Activated T-cell treated with anti-CD3 and anti-CD28 coated beads for 48 hours (primary cell): ENCODE data around the gene NRP1.

Source experiments
- DNase-seq: peaks from one replicate; pipeline ENCODE4 v3.0.0-alpha.2; 2020; ENCODE audit warnings: low read depth

NRP1 gene

DNA sequence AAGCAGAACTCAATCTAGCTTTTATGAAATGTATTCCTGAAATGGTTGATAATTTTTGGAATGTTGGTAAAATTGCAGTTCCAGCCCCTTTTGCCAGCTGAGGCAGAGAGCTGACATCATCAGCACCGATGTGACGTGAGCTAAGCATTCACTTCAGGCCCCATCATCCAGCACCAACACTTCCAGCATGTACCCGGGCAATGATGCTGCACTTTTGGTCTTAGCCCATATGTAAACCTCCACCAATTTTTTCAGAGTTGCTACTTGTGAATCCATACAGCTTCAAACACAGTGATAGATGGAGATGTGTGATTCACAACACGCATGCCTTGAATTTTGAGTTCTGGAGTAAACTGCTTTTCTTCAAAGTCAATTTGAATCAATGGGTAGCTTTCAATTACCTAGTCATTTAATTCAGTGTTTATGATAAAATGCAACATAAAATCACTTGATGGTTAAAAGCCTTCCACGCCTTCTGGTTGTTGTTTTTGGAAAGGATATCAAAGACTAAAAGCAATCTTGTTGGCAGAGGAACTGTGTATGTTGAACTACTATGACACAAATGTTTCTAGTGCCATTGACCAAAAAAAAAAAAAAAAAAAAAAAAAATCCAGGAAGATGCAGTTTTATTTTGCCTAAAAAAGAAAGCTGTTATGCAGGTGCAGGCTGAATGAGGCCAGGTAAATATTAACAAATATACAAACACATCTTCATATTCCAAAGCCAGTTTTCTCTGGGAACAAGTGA lies 73.9 kb downstream of the NRP1 start:
- DNase-seq: no peak

DNA sequence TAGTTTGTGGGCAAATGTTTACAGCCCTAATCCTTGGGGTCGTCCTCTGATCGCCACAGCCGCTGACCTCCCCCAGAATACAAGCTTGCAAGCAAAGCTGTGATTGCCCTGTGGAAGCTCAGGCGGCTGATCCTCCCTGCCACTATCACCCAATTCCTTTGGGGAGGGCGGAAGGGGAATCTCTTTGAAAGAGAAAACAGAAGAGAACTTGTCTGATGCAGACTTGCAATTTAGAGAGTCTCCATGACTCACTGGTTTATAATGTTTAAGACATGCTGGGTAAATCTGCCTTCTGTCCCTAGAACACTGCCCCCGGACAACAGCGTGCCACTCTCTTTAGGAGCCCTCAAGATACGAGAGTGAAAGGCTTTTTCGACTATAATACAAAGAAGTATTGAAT lies 75.5 kb downstream of the NRP1 start:
- DNase-seq: no peak

- DNase-seq: no peak
Observed at GRCh38 chr10:33257439-33258080, 76.9 kb downstream of the NRP1 start.

GRCh38 chr10:33256458-33256857 lies 78.0 kb downstream of the NRP1 start:
- DNase-seq: no peak

- no peak for DNase-seq
Observed at GRCh38 chr10:33254556-33255160, 79.8 kb downstream of the NRP1 start.

- no peak for DNase-seq
Observed at GRCh38 chr10:33253411-33253810, 81.1 kb downstream of the NRP1 start.

- no peak for DNase-seq
Observed at GRCh38 chr10:33252794-33253203, 81.7 kb downstream of the NRP1 start.

DNA sequence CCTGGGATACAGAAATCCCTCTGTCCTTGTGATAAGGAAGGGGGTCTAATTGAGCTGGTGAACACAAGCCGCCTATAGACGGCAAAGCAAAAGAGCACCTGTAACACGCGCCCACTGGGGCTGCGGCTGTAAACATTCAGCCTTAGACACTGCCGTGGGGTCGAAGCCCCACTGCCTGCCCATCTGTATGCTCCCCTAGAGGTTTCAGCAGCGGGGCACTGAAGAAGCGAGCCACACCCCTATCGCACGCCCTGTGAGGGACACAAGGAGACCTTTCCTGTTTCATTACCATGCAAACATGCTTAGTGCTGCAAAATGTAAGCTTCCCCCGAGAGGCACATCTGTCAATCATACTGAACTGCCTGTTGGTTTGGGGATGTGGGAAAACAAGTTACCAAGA lies 82.1 kb downstream of the NRP1 start:
- no peak for DNase-seq

DNA sequence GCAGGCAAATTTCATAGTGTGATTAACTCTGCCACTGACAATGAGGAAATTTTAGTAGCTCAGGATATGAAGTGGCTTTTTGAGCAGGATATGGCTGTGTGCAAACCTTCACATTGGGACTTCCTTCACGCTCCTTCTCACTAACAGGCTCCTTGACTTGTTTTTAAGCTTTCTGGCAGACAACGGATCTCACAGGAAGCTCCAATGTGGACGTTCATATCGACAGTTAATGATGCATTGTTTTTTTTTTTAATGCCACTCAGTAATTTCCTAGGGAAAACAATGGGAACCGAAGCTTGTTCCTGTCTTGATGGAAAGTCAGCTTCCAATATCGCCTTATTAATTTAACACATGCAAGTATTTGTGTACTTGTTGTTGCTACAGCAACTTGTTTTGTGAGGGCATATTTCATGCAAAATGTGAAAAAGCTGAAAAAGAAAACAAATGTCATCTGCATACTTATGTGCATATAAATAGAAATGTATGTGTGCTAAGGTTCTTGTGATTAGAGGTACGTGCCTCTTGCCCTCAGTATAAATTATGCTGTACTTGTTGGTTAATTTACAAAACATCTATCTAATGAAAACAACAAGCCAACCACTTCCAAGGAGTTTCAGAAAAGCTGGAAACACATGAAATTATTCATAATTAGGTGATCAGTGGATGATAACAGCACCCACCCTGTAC lies 84.7 kb downstream of the NRP1 start:
- DNase-seq: no peak

- no peak for DNase-seq
Observed at GRCh38 chr10:33249137-33249536, 85.3 kb downstream of the NRP1 start.

DNA sequence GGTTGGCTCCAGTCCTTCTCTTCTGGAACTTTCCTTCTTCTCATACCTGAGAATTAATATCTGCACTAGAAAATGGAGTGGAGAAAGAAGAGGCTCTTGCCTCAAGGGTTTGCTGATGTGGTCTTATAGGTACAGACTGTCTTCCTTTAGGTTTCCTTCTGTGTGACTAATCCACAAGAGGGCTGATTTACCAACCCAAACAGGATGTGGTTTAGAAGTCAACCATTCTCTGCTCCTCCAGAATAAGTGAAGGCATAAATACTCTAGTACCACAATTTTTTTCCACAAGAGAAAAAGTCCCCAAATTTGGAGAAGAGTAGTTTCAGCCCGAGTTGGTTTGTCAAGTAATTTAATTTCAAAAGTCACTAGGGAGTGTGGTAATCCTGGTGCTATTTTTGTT lies 85.8 kb downstream of the NRP1 start:
- no peak for DNase-seq

DNA sequence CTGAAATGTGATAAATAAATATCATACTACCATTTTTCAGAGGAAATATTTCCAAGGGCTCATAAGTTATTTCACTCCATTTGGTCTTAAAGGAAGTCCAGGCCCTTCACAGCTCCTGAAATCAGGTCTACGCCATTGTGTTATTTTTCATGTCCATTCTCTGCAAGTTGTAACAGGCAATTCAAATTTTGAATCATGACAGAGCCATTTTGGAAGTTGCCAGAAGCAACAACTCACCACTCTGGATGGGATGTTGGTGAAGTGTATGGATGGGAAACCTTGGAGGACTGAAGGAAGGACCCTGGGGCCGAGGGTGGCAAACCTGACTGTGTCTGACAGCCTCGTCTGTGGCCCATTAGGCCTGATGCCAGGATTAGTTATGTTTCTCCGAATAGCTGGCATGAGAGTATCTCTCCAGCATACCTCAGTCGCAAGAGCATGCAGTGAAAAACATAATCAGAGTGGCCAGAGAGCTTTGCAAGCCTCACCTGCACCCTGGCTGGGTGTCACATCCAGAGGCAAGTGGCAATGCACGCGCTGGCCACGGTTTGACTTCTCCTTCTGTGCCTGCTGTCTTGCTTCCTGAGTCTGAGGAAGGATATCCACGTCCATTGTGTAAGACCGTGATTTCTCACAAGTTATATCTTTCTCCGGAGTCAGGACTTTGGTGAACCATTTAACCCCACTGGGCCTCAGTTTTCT lies 87.1 kb downstream of the NRP1 start:
- DNase-seq: no peak

DNA sequence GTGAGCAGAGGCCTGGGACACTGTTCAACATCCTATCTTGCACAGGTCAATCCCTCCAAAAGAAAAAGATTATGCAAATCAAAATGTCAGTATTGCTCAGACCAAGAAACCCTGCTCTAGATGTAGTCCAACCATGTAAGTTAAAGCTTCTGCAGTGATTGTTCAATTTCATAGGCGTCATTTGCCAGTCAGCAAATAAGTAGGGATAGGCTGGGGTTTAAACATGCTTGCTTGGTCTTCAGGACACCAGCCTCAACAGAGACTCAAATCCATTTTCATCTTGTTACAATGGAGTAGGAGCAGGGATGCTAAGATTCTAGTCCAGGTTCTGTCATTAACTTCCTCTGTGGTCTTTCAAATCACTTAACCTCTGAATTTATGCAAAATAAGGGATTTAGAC lies 89.1 kb downstream of the NRP1 start:
- DNase-seq: no peak

DNA sequence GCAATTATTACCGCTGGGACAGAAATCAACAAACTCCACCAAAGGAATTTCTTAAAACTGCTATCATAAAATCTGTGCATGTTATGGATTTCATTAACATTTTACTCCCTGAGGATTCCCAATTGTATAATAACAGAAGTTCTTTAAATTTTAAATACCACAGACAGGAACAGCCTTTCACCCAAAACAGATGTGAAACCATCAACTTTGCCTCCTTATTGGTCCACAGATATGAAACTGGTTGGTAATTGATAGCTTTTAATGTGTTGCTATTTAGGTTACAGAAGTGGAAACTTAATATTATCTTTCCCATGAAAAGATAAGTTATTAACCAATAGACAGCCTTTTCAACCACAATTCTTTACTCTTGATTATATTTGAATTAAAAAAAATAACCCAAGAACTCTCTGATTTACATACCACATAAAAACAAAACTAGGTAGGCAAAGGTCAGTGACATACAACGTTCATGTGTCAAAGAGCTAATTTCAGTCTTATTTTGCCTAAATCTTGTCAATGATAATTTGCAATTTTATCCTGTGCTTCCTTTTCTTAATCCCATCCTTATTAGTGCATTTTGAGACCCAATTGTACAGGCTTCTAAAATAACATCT lies 90.0 kb downstream of the NRP1 start:
- DNase-seq: no peak

- DNase-seq: no peak
Observed at GRCh38 chr10:33243703-33244102, 90.8 kb downstream of the NRP1 start.

GRCh38 chr10:33242931-33243330 lies 91.5 kb downstream of the NRP1 start:
- no peak for DNase-seq

GRCh38 chr10:33241351-33241750 lies 93.1 kb downstream of the NRP1 start:
- no peak for DNase-seq

DNA sequence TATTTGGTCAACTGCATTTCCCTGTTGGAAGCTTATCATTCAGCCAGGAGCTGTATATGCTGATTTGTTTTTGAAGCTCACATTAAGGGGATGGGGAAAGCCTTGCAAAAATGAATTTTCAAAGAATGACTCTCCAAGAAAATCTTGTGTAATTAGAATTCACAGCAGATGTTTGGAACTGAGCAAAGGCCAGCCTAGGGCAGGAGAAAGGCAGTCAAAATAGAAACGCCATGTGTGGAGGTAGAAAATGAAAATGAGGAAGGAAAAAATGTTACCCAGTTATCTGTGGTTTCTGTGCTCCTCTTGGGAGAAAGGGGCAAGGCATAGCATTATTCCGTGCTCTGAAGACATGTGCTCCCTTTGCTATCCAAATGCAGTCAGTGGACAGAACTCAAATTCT lies 93.5 kb downstream of the NRP1 start:
- DNase-seq: no peak

DNA sequence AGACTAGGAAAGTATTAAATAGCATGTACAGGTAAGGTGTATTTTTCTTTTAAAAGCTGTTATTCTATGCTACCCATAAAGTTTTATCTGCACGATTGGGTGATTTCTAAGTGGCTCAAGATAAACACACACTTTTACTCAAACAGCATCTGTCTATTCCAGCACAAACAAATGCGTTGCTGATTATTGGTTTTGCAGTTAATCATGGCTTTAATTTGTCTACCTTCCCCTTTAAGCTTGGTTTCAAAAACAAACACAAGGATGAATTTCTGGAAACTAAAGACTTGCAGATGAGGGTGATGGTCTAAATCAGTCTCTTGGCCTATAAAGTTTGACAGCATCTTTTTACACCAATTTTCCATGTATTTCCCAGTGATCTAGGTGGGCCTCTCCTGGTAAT lies 94.2 kb downstream of the NRP1 start:
- DNase-seq: no peak

- no peak for DNase-seq
Observed at GRCh38 chr10:33239257-33239656, 95.2 kb downstream of the NRP1 start.

DNA sequence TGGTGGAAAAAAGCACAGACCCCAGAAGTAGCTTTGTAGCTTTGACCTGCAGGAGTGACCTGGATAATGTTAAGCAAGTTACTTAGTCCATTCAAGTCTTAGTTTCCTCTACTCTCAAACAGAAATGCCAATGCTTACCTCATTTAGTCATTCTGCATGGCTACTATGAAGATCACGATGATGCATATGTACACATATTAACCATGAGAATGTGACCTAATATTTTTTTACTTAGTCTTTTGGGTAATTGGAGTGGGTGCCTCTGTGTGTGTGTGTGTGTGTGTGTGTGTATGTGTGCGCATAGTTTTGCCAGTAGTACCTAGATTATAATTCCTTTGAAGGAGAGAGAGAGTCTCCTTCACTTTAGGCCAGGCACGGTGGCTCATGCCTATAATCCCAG lies 95.8 kb downstream of the NRP1 start:
- DNase-seq: no peak
